HepG2 (cell line): ENCODE data around the gene ATP5F1A. TPM values are rescaled to one million over a fixed set of nuclear protein-coding genes. Genes with fewer than 3 reads are reported as not detected.

ENCODE experiments used
- ATAC-seq: fragments of 200-7000 bp; cut with Tn5 transposase; 3 replicates; pipeline ENCODE4 v1.9.1; 2020; ENCODE audit warnings: mild to moderate bottlenecking, moderate library complexity
- BruUV-seq: library from RNA; stranded (reverse); fragments of 400-500 nt; replicated peaks from 2 replicates; lab custom pipeline; 2021; lab: Mats Ljungman, UMichigan
- CTCF ChIA-PET: fragments of 300-600 bp; formaldehyde crosslinking; extraction: SDS; loops from one replicate; lab custom pipeline; 2021; ENCODE audit warnings: low total read pairs, inconsistent platforms, low intra/inter-chr PET ratio; lab: Yijun Ruan, JAX
- POLR2A ChIA-PET: fragments of 350-600 bp; sonication (Branson Sonifier 250); formaldehyde crosslinking; loops from one replicate; lab custom pipeline; 2020; ENCODE audit warnings: antibody characterized with exemption, inconsistent platforms; lab: Yijun Ruan, JAX
- DNase-seq: peaks from one replicate; pipeline ENCODE4 v3.0.0-alpha.2; 2015; ENCODE audit warnings: low spot score
- FAIRE-seq: peaks from 3 replicates; lab custom pipeline; 2011; peaks lifted over from hg19 to GRCh38; lab: Jason Lieb, UNC
- H2AFZ ChIP-seq: one replicate; pipeline ENCODE4 v1.6.1; 2011; ENCODE audit warnings: low read length, inconsistent platforms
- H3K27ac ChIP-seq: fragments of 300-600 bp; 3 replicates; pipeline ENCODE4 v1.8.0; 2011; ENCODE audit warnings: mixed run types, mild to moderate bottlenecking, mixed read lengths, low read length, inconsistent platforms; ENCODE audit not compliant: insufficient read depth; ENCODE audit errors: extremely low read length
- H3K27me3 ChIP-seq, 2 experiments: fragments of 200-600 bp in 1 of 2; 2 replicates in 1 of 2; 3 replicates in 1 of 2; pipeline versions ENCODE4 v1.6.0 to v1.8.0; 2011; ENCODE audit warnings: low read length in 2 of 2, mild to moderate bottlenecking in 2 of 2, moderate library complexity in 2 of 2, inconsistent platforms in 1 of 2; ENCODE audit not compliant: insufficient read depth in 2 of 2, control insufficient read depth in 1 of 2
- H3K36me3 ChIP-seq, 2 experiments: fragments of 200-600 bp in 1 of 2; replicated peaks in 1 of 2; 2 replicates in 1 of 2; 3 replicates in 1 of 2; pipeline versions ENCODE4 v1.5.1 to v1.8.0; 2011; ENCODE audit warnings: low read length in 2 of 2, inconsistent platforms in 1 of 2; ENCODE audit not compliant: insufficient read depth in 2 of 2, control insufficient read depth in 1 of 2
- H3K4me1 ChIP-seq: 2 replicates; pipeline ENCODE4 v1.5.1; 2012; ENCODE audit warnings: low read length, inconsistent platforms; ENCODE audit not compliant: insufficient read depth
- H3K4me2 ChIP-seq: 2 replicates; pipeline ENCODE4 v1.6.0; 2011; ENCODE audit warnings: low read depth, low read length, inconsistent platforms
- H3K4me3 ChIP-seq, 3 experiments: fragments of 200-600 bp in 1 of 3; sonication (generic), shearing (Covaris generic) in 1 of 3; replicated peaks in 1 of 3; 2 replicates each; pipeline ENCODE4 v1.5.1; 2011 to 2016; ENCODE audit warnings: low read length in 3 of 3, inconsistent platforms in 2 of 3, low read depth in 2 of 3, mild to moderate bottlenecking in 2 of 3, control low read depth in 1 of 3, mixed read lengths in 1 of 3; ENCODE audit not compliant: insufficient read depth in 1 of 3
- H3K79me2 ChIP-seq: one replicate; pipeline ENCODE4 v1.6.1; 2011; ENCODE audit warnings: low read length, inconsistent platforms; ENCODE audit not compliant: insufficient read depth
- H3K9ac ChIP-seq: 2 replicates; pipeline ENCODE4 v1.6.0; 2011; ENCODE audit warnings: mild to moderate bottlenecking, low read depth, low read length, inconsistent platforms; ENCODE audit not compliant: insufficient read depth
- H3K9me3 ChIP-seq: 2 replicates; pipeline ENCODE4 v1.5.1; 2012; ENCODE audit warnings: mild to moderate bottlenecking, low read length
- H4K20me1 ChIP-seq: 2 replicates; pipeline ENCODE4 v1.6.0; 2011; ENCODE audit warnings: inconsistent platforms, mild to moderate bottlenecking, low read length, moderate library complexity; ENCODE audit not compliant: insufficient read depth
- ARID5B ChIP-seq: IDR thresholded peaks from 2 replicates; pipeline ENCODE4 v1.4.0; 2020; ENCODE audit warnings: mild to moderate bottlenecking, missing genetic modification reagents
- CREBL2 ChIP-seq: sonication (generic); formaldehyde crosslinking; IDR thresholded peaks from 2 replicates; pipeline ENCODE4 v1.8.1; 2023; ENCODE audit warnings: missing genetic modification reagents, mild to moderate bottlenecking, borderline replicate concordance
- ETS1 ChIP-seq: sonication (generic); formaldehyde crosslinking; IDR thresholded peaks from 2 replicates; pipeline ENCODE4 v1.4.0; 2020; ENCODE audit warnings: missing genetic modification reagents
- FOXJ3 ChIP-seq: sonication (generic); formaldehyde crosslinking; IDR thresholded peaks from 2 replicates; pipeline ENCODE4 v1.4.0; 2020; ENCODE audit warnings: missing genetic modification reagents, mild to moderate bottlenecking, borderline replicate concordance
- NCOA5 ChIP-seq: sonication (generic); formaldehyde crosslinking; IDR thresholded peaks from 2 replicates; pipeline ENCODE4 v1.4.0; 2020; ENCODE audit warnings: missing genetic modification reagents
- NPAS2 ChIP-seq: sonication (generic); formaldehyde crosslinking; IDR thresholded peaks from 2 replicates; pipeline ENCODE4 v1.8.0; 2022; ENCODE audit warnings: mild to moderate bottlenecking, missing genetic modification reagents, borderline replicate concordance
- SSRP1 ChIP-seq: IDR thresholded peaks from 2 replicates; pipeline ENCODE4 v1.6.1; 2016; ENCODE audit warnings: control low read depth
- ZBTB2 ChIP-seq: sonication (generic); formaldehyde crosslinking; IDR thresholded peaks from 2 replicates; pipeline ENCODE4 v1.8.0; 2022; ENCODE audit warnings: low read depth, missing genetic modification reagents
- ZBTB34 ChIP-seq: sonication (generic); formaldehyde crosslinking; IDR thresholded peaks from 2 replicates; pipeline ENCODE4 v1.8.0; 2022; ENCODE audit warnings: mild to moderate bottlenecking, missing genetic modification reagents
- ZIK1 ChIP-seq: sonication (generic); formaldehyde crosslinking; IDR thresholded peaks from 2 replicates; pipeline ENCODE4 v1.5.0; 2020; ENCODE audit warnings: mild to moderate bottlenecking, low read depth, missing genetic modification reagents, borderline replicate concordance
- ZNF382 ChIP-seq: sonication (generic); formaldehyde crosslinking; IDR thresholded peaks from 2 replicates; pipeline ENCODE4 v1.5.0; 2020; ENCODE audit warnings: missing genetic modification reagents, mild to moderate bottlenecking, borderline replicate concordance
- ZNF510 ChIP-seq: sonication (generic); formaldehyde crosslinking; IDR thresholded peaks from 2 replicates; pipeline ENCODE4 v1.4.0; 2020; ENCODE audit warnings: low read depth, mild to moderate bottlenecking, missing genetic modification reagents
- ZNF569 ChIP-seq: sonication (generic); formaldehyde crosslinking; IDR thresholded peaks from 2 replicates; pipeline ENCODE4 v1.5.0; 2020; ENCODE audit warnings: mild to moderate bottlenecking, missing genetic modification reagents, moderate library complexity, borderline replicate concordance
- ZNF782 ChIP-seq: sonication (generic); formaldehyde crosslinking; IDR thresholded peaks from 2 replicates; pipeline ENCODE4 v1.4.0; 2020; ENCODE audit warnings: missing genetic modification reagents, mild to moderate bottlenecking, borderline replicate concordance
- WGBS: methylation state at CpG from one replicate; pipeline ENCODE4 v1.1.6; 2017; ENCODE audit warnings: low lambda C conversion rate; 5-methylcytosine and 5-hydroxymethylcytosine counted together
- in situ Hi-C: cut with HindIII; loops from 2 replicates; pipeline ENCODE4 v1.10.0; 2017; ENCODE audit warnings: low pct_unique_long_range_greater_than_20kb; ENCODE audit not compliant: extremely low pct_ligation_motif_present
- intact Hi-C: fragments of 100-400 bp; cut with micrococcal nuclease; formaldehyde crosslinking; loops from one replicate; pipeline ENCODE4 v1.10.0; 2022; ENCODE audit not compliant: unreplicated experiment
- polyA plus RNA-seq, 8 experiments: library from polyadenylated mRNA; depleted of rRNA in 3 of 8; stranded (reverse) in 7 of 8; unstranded in 1 of 8; fragments of >200 nt; fragmentation: Illumina TruSeq in 4 of 8; extraction: Trizol in 4 of 8; gene quantifications; 2 replicates each; pipeline versions ENCODE4 v1.2.1 to v1.2.3, GENCODE V29; 2011 to 2016; ENCODE audit warnings: low read depth in 4 of 8, missing spikeins in 1 of 8, mixed read lengths in 1 of 8; ENCODE audit not compliant: insufficient read depth in 1 of 8
- total RNA-seq, 5 experiments: library from RNA; depleted of rRNA; stranded (reverse); fragments of >200 nt; fragmentation: Illumina TruSeq; extraction: Trizol; gene quantifications; 2 replicates each; pipeline ENCODE4 v1.2.3, GENCODE V29; 2016; ENCODE audit warnings: low read depth in 1 of 5

The ATP5F1A gene
- total and polyA plus RNA-seq, 2 of the 13 experiments (the other 11 are each of a cell fraction or from before 2014, with no cell fraction given): 459 to 922 TPM

- Histone ChIP-seq H2AFZ (no peak overlapping the region), H3K27ac (no peak overlapping the region), H3K27me3 (peaks cover 1 to 30% of the 10 kb centered on the region in 2 experiments; a peak in 4 of 5 replicates), H3K9me3 (no peaks in the 10 kb centered on the region), H3K36me3 (no peaks in the 10 kb centered on the region), H4K20me1 (peaks cover 4% of the 10 kb centered on the region; the same call in 1 of the 2 replicates), H3K79me2 (no peaks in the 10 kb centered on the region), H3K4me3 (no peak overlapping the region), H3K9ac (no peak overlapping the region), H3K4me1 (peaks cover 20% of the 10 kb centered on the region), H3K4me2 (no peak overlapping the region)
- ChIA-PET CTCF (no interaction called here), POLR2A (no interaction called here)
- WGBS: 61% methylated on average over 1 of the region's 1 CpG
- FAIRE-seq (no peak), DNase-seq (no peak), ATAC-seq (no peak)
- BruUV-seq: no TSS peak
- in situ Hi-C loops: no loop called here
- TF ChIP-seq ZNF382 (no peak), CREBL2 (CRISPR knock-in tag) (no peak), FOXJ3 (CRISPR knock-in tag) (no peak), ZNF782 (no peak), ZNF569 (CRISPR knock-in tag) (no peak), SSRP1 (CRISPR knock-in tag) (no peak), ARID5B (CRISPR knock-in tag) (no peak), ZIK1 (CRISPR knock-in tag) (no peak), NCOA5 (CRISPR knock-in tag) (no peak), ZBTB2 (CRISPR knock-in tag) (no peak), ZNF510 (no peak), ETS1 (CRISPR knock-in tag) (no peak), NPAS2 (no peak), ZBTB34 (CRISPR knock-in tag) (no peak)
- intact Hi-C loops: no loop called here
Measured at GRCh38 chr18:46048641-46049040, 49.5 kb downstream of the ATP5F1A start.
